ENCODE results near the gene TMCO4.
"Not testable (repeated sequence)": the region's sequence is repeated elsewhere in the genome, so short reads cannot be mapped to it uniquely, and the experiment has no call there.

DNA sequence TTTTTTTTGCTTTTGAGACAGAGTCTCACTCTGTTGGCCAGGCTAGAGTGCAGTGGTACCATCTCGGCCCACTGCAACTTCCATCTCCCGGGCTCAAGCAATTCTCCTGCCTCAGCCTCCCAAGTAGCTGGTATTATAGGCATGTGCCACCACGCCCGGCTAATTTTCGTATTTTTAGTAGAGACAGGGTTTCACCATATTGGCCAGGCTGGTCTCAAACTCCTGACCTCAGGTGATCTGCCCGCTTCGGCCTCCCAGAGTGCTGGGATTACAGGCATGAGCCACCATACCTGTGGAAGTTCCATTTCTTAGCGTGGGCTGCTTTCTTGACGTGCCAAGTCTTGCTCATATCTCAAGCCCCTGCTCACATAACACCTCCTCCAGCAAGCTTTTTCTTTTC lies 164.7 kb downstream of the TMCO4 start:
- not testable (repeated sequence) for TF ChIP-seq CTCF, POLR2A (IDR thresholded peaks at IDR 0.05)
